Measurements from ENCODE around the gene NACC2.
"Not testable (repeated sequence)": the region's sequence is repeated elsewhere in the genome, so short reads cannot be mapped to it uniquely, and the experiment has no call there.

NACC2 gene

DNA sequence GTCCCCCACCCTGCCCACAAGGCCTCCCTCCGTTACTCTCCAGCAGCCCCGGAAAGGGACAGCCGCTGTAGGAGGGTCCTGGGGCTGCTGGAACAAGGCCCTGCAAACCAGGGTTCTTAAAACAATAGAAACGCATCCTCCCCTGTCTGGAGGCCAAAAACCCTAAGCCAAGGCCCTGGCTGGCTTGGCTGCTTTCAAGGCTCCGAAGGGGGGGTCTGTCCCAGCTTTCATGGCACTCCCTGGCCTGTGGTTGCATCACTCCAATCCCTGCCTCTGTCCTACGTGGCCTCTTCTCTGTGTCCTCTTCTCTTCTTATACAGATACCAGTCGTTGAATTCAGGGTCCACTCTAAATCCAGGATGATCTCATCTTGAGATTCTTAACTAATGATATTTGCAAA is 126.5 kb downstream of the NACC2 start:
- Mint-ChIP-seq H3K9me3 (no peaks in the 10 kb centered on the region), H3K27ac (no peak overlapping the region), H3K27me3 (ENCODE audit: low read depth, poor library complexity) (peaks cover 44% of the 10 kb centered on the region), H3K4me3 (no peak overlapping the region), H3K36me3 (ENCODE audit: low read depth) (no peaks in the 10 kb centered on the region), H3K4me1 (peaks cover 5% of the 10 kb centered on the region)
- no peak for DNase-seq
- no peak for TF ChIP-seq CTCF (IDR thresholded peaks at IDR 0.05)

DNA sequence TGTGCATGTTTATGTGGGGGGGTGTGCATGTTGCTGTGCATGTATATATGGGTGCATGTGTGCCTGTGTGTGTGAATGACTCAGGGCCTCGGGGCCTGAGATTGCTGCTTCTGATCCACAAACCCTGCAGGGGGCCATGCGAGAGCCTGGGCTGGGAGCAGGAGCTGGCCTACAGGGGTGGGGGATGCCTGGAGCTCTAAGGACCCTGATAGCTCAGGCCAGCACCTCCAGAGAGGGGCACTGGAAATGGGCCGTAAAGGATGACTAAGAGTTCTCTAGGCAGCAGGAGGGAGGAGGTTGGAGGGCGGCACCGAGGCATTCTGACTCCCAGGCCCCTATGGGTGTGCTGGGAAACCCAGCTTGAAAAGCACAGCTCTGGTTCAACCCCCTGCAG is 127.0 kb downstream of the NACC2 start:
- H3K4me3 Mint-ChIP-seq = no peak overlapping the region
- H3K27me3 Mint-ChIP-seq (ENCODE audit: low read depth, poor library complexity) = peaks cover 42% of the 10 kb centered on the region
- H3K36me3 Mint-ChIP-seq (ENCODE audit: low read depth) = no peaks in the 10 kb centered on the region
- H3K27ac Mint-ChIP-seq = no peak overlapping the region
- peaks cover 5% of the 10 kb centered on the region for H3K4me1 Mint-ChIP-seq
- H3K9me3 Mint-ChIP-seq = no peaks in the 10 kb centered on the region
- TF ChIP-seq CTCF (IDR thresholded peaks at IDR 0.05) = no peak
- DNase-seq = no peak

GRCh38 chr9:135966916-135967260 is 128.2 kb downstream of the NACC2 start:
- DNase-seq; H3K9me3 Mint-ChIP-seq; H3K36me3 Mint-ChIP-seq (ENCODE audit: low read depth); H3K4me3 Mint-ChIP-seq; H3K27ac Mint-ChIP-seq: not testable (repeated sequence)
- Mint-ChIP-seq H3K4me1 (peaks cover 11% of the 10 kb centered on the region), H3K27me3 (ENCODE audit: low read depth, poor library complexity) (peaks cover 47% of the 10 kb centered on the region)

DNA sequence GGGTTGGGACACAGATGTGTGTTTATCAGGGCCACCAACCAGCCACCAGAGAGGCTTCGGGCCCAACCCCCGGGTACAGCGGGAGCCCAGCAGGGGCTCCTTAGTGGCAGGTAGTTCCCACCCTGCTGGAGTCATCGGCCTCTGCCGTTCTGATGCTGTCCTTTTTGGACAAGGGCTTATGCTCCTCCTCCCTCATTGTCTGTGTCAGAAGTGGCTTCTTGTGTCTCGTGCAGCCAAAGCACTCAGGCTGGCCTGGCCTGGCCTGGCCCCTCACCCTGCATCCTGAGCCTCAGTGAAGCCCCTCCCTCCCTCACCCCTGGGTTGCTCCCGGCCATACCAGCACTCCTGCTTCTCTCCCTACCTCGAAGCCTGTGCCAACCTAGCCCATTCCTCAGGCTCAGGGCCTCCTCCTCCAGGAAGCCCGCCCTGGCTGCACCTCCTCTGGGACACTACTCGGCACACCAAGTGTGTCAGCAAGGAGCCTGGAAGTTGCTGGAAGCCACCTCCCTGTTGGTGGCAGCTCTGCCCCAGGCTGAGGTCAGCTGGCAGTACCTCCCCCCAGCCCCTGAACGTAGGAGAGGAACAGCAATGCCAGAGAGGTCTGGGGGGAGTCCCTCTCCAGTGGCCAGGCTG is 129.8 kb downstream of the NACC2 start:
- no peak for TF ChIP-seq CTCF (IDR thresholded peaks at IDR 0.05)
- Mint-ChIP-seq H3K27me3 (ENCODE audit: low read depth, poor library complexity) (peaks cover 42% of the 10 kb centered on the region), H3K36me3 (ENCODE audit: low read depth) (no peaks in the 10 kb centered on the region), H3K4me1 (peaks cover 20% of the 10 kb centered on the region), H3K9me3 (no peaks in the 10 kb centered on the region), H3K4me3 (no peak overlapping the region), H3K27ac (no peak overlapping the region)
- DNase-seq = no peak

- H3K4me1 Mint-ChIP-seq = peaks cover 29% of the 10 kb centered on the region
- no peak overlapping the region for H3K4me3 Mint-ChIP-seq
- peaks cover 34% of the 10 kb centered on the region for H3K27me3 Mint-ChIP-seq (ENCODE audit: low read depth, poor library complexity)
- H3K36me3 Mint-ChIP-seq (ENCODE audit: low read depth) = no peaks in the 10 kb centered on the region
- no peaks in the 10 kb centered on the region for H3K9me3 Mint-ChIP-seq
- no peak for TF ChIP-seq CTCF (IDR thresholded peaks at IDR 0.05)
- no peak overlapping the region for H3K27ac Mint-ChIP-seq
- DNase-seq = no peak
Observed at GRCh38 chr9:135963938-135964337, 131.2 kb downstream of the NACC2 start.

DNA sequence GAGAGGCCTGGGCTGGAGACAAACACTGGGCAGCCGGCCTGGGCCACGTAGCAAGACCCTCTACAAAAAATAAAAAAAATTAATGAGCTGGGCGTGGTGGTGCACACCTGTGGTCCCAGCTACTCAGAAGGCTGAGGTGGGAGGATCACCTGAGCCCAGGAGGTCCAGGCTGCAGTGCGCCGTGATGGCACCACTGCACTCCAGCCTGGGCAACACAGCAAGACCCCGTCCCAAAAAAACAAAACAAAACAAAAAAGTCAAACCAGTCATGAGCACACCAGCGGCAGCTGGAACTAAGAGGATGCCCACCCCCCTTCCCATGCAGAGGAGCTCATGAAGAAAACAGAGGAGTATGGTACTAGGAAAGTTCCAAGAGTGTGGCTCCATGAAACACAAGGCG is 131.8 kb downstream of the NACC2 start:
- Mint-ChIP-seq H3K36me3 (ENCODE audit: low read depth) (no peaks in the 10 kb centered on the region), H3K27ac (no peak overlapping the region), H3K4me3 (no peak overlapping the region), H3K9me3 (no peaks in the 10 kb centered on the region), H3K4me1 (peaks cover 29% of the 10 kb centered on the region), H3K27me3 (ENCODE audit: low read depth, poor library complexity) (peaks cover 34% of the 10 kb centered on the region)
- DNase-seq = no peak
- TF ChIP-seq CTCF (IDR thresholded peaks at IDR 0.05) = no peak

All from nephron progenitor cell (in vitro differentiated cells).